H54 (cell line): ENCODE measurements around the gene TRAPPC3.

Experiments used
- DNase-seq: peaks from one replicate; pipeline ENCODE4 v3.0.0; 2011; ENCODE audit warnings: low spot score, mixed read lengths; ENCODE audit not compliant: insufficient read length
- FAIRE-seq: peaks from 3 replicates; lab custom pipeline; 2011; peaks lifted over from hg19 to GRCh38; lab: Jason Lieb, UNC
- POLR2A ChIP-seq: IDR thresholded peaks from 2 replicates; pipeline ENCODE4 v1.6.1; 2011; ENCODE audit warnings: low read depth, mild to moderate bottlenecking, low read length

The TRAPPC3 gene

DNA sequence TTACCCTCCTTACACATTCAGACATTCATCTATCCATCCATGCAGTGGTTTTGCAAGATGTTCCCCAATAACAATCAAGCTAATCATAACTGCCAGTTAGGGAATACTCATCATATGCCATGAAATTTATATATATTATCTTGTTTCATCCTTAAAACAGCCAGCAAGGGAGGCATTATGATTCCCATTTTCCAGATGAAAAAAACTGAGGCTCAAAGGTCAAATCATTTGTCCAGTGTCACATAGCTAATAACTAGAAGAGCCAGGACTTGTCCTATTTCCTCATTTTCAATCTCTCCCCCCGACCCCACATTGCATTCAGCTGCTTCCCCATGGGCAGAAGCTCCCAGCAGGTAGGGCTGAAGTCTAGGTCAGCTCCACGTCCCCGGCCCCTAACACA, 17.3 kb downstream of the TRAPPC3 start:
- DNase-seq (no peak), FAIRE-seq (no peak)
- TF ChIP-seq POLR2A = no peak

DNA sequence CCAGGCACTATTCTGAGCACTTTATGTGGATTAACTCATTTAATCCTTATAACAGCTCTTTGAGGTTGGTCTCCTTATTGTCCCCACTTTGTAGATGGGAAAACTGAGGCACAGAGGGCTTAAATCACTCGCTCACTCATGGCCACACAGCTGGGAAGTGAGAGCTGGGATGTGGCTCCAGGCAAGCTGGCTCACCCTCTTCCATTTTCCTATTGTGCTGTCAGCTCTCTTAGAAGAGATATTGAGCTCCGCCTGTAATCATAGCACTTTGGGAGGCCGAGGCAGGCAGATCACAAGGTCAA, 20.4 kb downstream of the TRAPPC3 start:
- TF ChIP-seq POLR2A = no peak
- DNase-seq (no peak), FAIRE-seq (no peak)

DNA sequence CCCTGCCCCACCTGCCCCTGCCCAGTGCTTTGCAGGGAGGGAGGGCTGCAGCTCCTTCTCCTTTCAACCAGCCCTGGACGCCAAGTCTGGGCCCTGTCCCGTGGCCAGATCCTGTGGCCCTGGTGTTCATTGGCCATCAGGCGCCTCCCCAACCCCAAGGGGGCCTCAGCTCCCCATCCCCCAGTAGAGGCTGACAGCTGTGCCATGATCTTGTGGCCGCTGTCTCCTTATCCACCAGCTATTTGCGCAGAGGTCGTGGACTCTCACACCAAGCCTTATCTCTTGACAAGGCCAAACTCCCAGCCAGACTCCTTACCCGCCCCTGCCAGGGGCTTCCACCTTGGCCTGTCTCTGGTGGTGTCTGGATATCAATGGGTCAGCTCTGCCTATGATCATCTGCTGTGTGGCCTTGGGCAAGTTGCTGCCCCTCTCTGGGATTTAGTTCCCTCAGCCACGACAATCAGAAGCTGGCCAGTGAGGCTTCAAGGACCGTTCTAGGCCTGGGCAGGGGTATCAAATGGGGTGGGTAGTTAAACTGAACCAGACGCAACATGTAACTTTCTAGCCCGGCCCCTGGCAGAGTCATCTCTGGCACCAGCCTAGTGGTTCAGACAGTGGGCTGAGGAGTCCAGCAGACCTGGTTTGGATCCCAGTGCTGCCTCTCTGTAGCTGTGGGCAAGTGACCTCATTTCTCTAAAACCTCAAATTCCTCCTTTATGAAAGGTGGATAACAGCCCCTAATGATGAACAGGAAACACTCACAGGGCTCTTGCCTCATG, 21.0 kb downstream of the TRAPPC3 start:
- no peak for TF ChIP-seq POLR2A
- DNase-seq = peak; percentile 90
- no peak for FAIRE-seq

- DNase-seq (no peak), FAIRE-seq (no peak)
- TF ChIP-seq POLR2A = no peak
Measured at GRCh38 chr1:36126797-36127500, 22.3 kb downstream of the TRAPPC3 start.

GRCh38 chr1:36126005-36126716, 23.1 kb downstream of the TRAPPC3 start:
- no peak for FAIRE-seq
- no peak for DNase-seq
- no peak for TF ChIP-seq POLR2A

- FAIRE-seq (no peak), DNase-seq (no peak)
Measured at GRCh38 chr1:36125129-36125991, 23.9 kb downstream of the TRAPPC3 start, which contains the start of gene COL8A2. COL8A2 (minus strand) TSS chr1:36125222; CDS start chr1:36100242, 24,980 bp downstream.

GRCh38 chr1:36124404-36125128, 24.7 kb downstream of the TRAPPC3 start:
- no peak for TF ChIP-seq POLR2A
- no peak for DNase-seq
- no peak for FAIRE-seq

More at GRCh38 chr1:36125129-36125991, 23.9 kb downstream of the TRAPPC3 start, which contains the start of gene COL8A2:
- TF ChIP-seq POLR2A = no peak

- no peak for TF ChIP-seq POLR2A
- no peak for DNase-seq
- no peak for FAIRE-seq
Measured at GRCh38 chr1:36123356-36123755, 25.9 kb downstream of the TRAPPC3 start.

DNA sequence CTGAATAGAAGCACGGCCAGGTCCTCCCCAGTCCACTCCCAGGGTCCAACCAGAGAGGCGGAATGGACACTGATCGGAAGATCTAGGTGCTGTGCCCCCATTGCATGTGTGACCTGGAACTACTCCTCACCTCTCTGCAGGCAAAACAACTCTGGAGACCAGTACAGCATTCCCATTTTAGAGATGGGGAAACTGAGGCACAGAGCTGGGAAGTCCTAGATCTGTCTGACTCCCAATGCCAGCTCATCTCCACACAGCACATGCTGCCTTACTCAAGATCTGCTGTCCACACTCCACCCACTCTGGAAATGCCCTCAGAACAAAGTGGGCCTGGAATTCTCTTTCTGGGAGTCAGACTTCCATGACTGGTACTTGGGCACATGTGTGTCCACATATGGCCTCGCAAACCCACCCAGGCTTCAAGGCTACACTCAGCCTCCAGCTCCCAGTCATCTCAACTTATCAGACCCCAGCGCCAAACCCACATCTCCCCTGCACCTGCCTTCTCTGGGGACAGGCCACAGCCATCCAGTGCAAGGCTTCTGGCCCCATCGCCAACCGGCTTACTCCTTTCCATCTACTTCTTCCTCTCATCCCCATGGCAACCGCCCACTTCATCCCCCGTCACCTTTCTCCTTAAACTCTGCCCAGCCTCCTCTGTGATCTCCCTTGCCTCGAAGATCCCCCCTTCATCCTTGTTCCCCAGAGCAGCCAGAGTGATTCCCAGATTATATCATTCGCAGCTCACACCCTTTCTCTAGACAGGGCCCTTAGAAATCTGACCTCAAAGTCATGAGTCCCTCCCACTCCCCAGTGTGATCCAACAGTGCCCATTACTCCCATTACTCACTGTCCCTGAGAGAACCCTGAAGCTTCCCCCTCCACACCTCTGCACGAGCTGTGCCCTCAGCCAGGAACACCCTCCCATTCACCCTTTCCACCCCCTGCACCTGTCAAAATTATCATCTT, 26.9 kb downstream of the TRAPPC3 start:
- DNase-seq (no peak), FAIRE-seq (no peak)
- TF ChIP-seq POLR2A = no peak

- DNase-seq (no peak), FAIRE-seq (no peak)
- no peak for TF ChIP-seq POLR2A
Measured at GRCh38 chr1:36119456-36119855, 29.8 kb downstream of the TRAPPC3 start.

DNA sequence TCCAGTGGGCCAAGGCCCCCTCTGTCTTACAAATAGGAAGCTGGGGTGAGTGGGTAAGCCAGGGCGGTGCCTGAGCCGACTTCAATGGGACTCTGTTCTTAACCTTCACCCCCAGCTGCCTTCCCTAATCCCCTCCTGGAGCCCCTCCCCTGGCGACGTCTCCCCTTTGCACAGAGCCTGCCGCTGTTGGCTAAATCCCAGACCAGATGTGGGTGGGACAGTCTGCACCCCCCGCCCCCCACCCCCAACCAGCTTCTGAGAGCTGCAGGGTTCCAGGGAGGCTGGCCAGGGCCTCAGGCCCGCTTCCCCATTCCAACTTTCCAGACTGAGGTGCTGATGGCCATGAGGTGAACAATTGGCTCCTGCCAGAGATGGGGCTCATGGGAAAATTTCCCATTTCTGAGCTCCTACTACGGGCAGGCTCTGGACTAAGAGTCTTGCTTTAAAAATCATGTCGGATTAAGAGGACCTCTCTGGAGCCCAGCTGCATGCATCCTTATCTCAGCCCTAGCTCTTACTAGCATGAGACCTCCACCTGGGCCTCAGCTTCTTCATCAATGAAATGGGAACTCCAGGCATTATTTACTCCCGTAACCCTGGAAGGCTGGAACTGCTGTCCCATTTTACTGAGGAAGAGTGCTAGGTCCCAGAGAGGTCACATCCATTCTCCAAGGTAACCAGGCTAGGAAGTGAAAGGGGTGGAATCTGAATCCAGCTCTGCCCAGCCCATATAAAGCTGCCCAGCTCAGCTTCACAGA, 30.7 kb downstream of the TRAPPC3 start:
- no peak for FAIRE-seq

GRCh38 chr1:36116901-36117300, 32.4 kb downstream of the TRAPPC3 start:
- TF ChIP-seq POLR2A = no peak

More for the DNA sequence above, 30.7 kb downstream of the TRAPPC3 start:
- no peak for TF ChIP-seq POLR2A
- no peak for DNase-seq

More at GRCh38 chr1:36116901-36117300, 32.4 kb downstream of the TRAPPC3 start:
- no peak for DNase-seq
- FAIRE-seq = no peak
